ENCODE results near the gene KCNN4.
"Not testable (repeated sequence)": the region's sequence is repeated elsewhere in the genome, so short reads cannot be mapped to it uniquely, and the experiment has no call there.

Gene KCNN4

DNA sequence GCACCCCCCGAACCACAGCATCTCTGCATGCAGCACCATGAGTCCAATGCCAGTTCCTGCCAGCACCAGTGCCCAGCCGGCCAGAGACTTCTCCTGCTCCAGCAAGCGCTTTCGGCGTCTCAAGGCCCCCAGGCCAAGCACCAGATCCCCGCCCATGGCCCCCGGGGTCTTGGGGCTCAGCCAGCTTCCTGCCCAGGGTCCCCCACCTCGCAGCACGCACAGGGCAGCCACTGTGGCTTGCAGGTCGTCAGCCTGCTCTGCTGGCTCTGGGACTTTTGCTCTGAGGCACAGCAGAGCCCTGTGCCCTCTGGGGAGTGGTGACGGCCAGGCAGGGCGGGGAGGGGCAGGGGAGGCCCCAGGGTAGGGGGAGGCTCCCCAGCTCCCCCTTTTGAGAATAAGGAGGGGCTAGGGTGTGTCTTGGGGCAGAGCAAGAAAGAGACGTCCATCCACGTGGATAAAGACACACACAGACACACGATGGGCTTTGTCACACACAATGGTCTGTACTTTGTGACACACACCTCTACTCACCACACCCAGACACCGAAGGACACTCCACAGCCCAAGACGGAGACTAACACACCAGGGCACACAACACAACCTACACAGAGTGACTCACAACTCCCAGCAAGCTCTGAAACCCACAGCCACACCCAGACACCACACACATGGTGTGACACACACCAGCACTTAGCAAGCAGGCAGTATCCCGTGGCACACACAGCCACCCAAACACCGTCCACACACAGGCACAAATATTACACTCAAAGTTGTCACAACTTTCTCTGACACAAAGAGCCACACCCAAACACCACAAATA is at the start of gene KCNN4:
Gene KCNN4, minus strand, starts transcription at position 268 of the 820 bp plus-strand sequence. Its CDS starts 112 bp downstream, at position 156.
- in situ Hi-C loops (cut with HindIII; ENCODE audit: low sequenced_read_pairs), result no loop called here

GRCh38 chr19:43826787-43827754 is 46.3 kb upstream of the KCNN4 start, which contains the start of gene ZNF283:
Gene ZNF283, plus strand, starts transcription at chr19:43827321. Its CDS starts 6,184 bp downstream, at chr19:43833505.
- in situ Hi-C loops (cut with HindIII; ENCODE audit: low sequenced_read_pairs), result no loop called here

DNA sequence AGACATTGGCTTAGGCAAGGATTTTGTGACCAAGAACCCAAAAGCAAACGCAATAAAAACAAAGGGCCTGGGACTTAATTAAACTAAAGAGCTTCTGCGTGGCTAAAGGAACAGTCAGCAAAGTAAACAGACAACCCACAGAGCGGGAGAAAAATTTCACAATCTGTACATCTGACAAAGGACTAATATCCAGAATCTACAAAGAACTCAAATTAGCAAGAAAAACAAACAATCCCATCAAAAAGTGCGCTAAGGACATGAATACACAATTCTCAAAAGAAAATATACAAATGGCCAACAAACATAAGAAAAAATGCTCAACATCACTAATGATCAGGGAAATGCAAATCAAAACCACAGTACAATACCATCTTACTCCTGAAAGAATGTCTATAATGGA is 43.8 kb upstream of the KCNN4 start:
- in situ Hi-C loops (cut with HindIII; ENCODE audit: low sequenced_read_pairs), result not testable (repeated sequence)

GRCh38 chr19:43823856-43824255 is 43.1 kb upstream of the KCNN4 start:
- in situ Hi-C loops (cut with HindIII; ENCODE audit: low sequenced_read_pairs), result not testable (repeated sequence)

DNA sequence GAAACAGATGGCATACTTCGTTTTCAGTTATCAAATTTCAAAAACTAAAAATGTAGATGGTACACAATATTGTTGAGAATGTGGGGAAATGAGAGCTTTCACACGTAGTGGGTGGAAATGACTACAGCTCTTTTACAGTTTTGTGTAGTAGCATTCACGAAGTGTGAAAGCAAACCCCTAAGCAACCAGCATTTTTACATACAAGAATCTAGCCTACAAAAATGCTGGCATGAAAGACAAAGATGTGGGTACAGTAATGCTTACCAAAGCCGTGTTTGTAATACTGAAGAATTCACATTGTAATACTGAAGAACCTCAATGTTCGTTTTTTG is 40.1 kb upstream of the KCNN4 start:
- in situ Hi-C loops (cut with HindIII; ENCODE audit: low sequenced_read_pairs), result no loop called here

GRCh38 chr19:43820098-43820883 is 39.5 kb upstream of the KCNN4 start:
- in situ Hi-C loops (cut with HindIII; ENCODE audit: low sequenced_read_pairs), result no loop called here

- in situ Hi-C loops (cut with HindIII; ENCODE audit: low sequenced_read_pairs), result no loop called here
Observed at GRCh38 chr19:43818500-43818899, 37.7 kb upstream of the KCNN4 start.

- in situ Hi-C loops (cut with HindIII; ENCODE audit: low sequenced_read_pairs), result not testable (repeated sequence)
Observed at GRCh38 chr19:43817454-43817853, 36.7 kb upstream of the KCNN4 start.

GRCh38 chr19:43814663-43815352 is 34.0 kb upstream of the KCNN4 start:
- in situ Hi-C loops (cut with HindIII; ENCODE audit: low sequenced_read_pairs), result no loop called here

DNA sequence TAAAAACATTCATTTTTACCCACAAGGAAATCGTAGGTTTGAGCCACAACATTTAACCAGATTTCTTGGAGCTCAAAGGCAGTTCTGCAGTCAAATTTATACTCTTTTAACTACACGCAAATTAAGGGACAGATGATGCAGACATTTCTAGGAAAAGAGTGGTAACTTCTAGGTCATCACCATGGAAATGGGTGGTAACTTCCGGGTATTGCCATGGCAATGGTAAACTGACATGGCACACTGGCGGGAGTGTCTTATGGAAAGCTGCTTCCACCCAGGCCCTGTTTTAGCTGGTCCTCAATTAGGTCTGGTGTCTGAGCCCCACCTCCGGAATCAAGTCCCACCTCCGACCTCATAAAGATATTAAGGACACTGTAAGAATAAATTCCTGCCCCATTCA is 31.9 kb upstream of the KCNN4 start:
- in situ Hi-C loops (cut with HindIII; ENCODE audit: low sequenced_read_pairs), result no loop called here

GRCh38 chr19:43812259-43812658 is 31.5 kb upstream of the KCNN4 start:
- in situ Hi-C loops (cut with HindIII; ENCODE audit: low sequenced_read_pairs), result no loop called here

DNA sequence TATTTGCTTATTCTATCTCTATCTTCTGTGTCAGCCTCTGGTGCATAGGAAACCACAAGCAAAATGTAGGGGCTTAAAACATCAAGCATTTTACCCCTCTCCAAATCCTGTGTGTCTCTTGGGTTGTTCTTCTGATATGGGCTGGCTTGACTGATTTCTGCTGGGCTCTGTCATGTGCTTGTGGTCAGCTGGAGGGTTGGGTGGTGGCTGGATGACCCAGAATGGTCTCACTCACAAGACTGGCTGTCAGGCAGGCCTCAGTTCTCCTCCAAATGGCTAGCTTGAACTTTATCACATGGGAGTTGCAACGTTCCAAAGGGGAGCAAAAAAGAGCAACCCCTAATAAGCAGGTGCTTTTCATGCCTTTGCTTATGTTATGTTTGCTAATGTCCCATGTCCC is 31.1 kb upstream of the KCNN4 start:
- in situ Hi-C loops (cut with HindIII; ENCODE audit: low sequenced_read_pairs), result no loop called here

GRCh38 chr19:43809762-43810696 is 29.3 kb upstream of the KCNN4 start:
- in situ Hi-C loops (cut with HindIII; ENCODE audit: low sequenced_read_pairs), result no loop called here

GRCh38 chr19:43807651-43808050 is 26.9 kb upstream of the KCNN4 start:
- in situ Hi-C loops (cut with HindIII; ENCODE audit: low sequenced_read_pairs), result no loop called here

- in situ Hi-C loops (cut with HindIII; ENCODE audit: low sequenced_read_pairs), result no loop called here
Observed at GRCh38 chr19:43806848-43807247, 26.1 kb upstream of the KCNN4 start.

DNA sequence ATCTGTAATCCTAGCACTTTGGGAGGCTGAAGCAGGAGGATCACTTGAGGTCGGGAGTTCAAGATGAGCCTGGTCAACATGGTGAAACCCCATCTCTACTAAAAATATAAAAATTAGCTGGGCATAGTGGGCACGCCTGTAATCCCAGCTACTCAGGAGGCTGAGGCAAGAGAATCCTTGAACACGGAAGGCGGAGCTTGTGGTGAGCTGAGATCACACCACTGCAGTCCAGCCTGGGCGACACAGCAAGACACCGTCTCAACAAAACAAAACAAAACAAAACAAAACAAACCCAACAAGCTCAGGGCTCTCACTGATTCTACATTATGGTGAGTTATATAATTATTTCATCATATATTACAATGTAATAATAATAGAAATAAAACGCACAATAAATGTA is 25.6 kb upstream of the KCNN4 start:
- in situ Hi-C loops (cut with HindIII; ENCODE audit: low sequenced_read_pairs), result not testable (repeated sequence)

- in situ Hi-C loops (cut with HindIII; ENCODE audit: low sequenced_read_pairs), result no loop called here
Observed at GRCh38 chr19:43804432-43804831, 23.7 kb upstream of the KCNN4 start.

GRCh38 chr19:43802216-43802951 is 21.6 kb upstream of the KCNN4 start, which contains the start of gene LYPD5:
Gene LYPD5, minus strand, starts transcription at chr19:43802447. Its CDS starts 67 bp downstream, at chr19:43802380.
- in situ Hi-C loops (cut with HindIII; ENCODE audit: low sequenced_read_pairs), result no loop called here
